ENCODE measurements around the gene MYOZ2.
A peak's percentile ranks its signal among the peaks of the same experiment; 100 is the strongest.

Gene MYOZ2

DNA sequence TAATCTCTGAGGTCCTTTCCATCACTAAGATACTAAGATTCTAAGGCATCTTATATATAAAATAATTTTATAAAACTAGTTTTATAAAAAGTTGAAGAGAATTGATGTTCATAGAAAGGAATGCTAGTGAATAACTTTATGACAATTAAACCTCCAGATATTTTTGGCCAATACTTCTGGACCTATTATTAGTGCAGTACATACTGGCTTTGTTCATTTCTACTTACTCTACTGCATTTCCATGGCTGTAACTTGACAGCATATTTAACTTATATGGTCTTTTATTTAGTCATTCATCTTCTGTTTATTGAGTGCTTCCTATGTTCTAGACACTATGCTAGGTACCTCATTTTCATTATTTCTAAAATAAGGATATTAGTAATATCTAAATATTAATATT, 70.1 kb downstream of the MYOZ2 start:
- no peak for DNase-seq

DNA sequence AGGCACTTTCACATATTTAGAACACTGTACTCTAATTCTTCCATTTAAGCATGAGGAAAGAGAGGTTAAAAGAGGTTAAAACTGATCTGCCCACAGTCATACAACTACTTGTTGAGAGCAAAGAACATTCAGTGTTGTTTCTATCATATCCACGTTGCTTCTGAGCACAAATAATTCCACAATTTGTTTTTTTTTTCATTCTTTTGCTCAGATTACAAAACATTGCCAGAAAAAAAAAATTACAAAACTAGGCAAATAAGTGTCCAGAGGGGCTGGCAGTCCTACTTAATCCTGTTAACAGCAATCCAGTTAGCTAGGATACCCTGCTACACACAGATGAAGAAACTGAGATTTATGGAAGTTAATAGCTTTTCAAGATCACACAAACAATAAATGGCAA, 70.5 kb downstream of the MYOZ2 start:
- no peak for DNase-seq

DNA sequence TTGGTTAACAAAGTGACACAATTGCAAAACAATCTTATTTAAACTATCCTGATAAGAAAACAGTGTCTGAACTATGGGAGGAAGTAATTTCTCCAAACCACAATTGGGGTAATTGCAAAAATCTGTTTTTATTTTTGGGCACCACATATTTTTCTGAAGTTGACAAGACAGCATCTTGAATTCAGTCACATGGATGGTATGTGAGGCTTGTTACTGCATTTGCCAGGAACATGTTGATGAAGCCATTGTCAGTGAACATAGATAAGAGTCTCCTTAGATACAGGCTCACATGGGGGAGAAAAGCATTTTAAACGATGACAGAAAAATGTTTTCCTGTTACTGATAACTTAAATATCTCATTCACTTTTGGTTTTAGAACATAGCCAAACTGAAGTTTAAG, 71.4 kb downstream of the MYOZ2 start:
- DNase-seq: no peak

DNA sequence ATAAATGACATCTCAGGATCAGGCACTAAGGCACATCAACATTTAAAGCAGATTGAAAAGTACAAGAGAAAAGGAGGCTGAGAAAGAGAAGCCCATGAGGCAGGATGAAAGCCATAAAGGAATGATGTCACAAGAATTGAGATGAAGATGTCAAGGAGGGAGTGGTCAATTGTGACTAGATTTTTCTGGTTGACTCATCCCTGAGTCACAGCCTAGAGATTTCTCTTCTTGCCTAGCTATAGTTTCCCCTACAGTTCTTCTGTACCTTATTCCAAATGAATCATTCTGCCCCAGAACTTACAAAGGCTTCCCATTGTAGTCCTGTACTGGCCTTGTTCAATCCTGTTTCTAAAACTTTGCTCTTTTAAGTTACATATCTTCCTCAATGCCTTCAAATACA, 73.4 kb downstream of the MYOZ2 start:
- DNase-seq: peak; percentile 44

DNA sequence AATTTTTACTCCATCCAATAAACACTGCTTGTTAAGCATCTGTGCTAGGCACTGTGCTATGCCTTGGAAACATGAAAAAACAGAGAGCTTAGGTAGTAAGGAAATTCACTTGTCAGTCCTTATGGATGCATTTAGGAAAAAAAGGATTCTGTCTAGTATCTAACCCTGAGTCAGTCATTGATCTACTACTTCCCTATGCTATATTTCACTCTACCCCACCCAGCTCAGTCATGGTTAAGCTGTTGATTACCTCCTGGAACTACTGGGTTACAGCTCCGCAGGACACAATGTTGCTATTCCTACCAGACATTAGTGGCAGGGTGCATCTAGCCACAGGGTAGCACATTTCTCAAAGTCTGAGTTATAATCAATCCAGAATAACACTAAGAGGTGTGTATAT, 74.0 kb downstream of the MYOZ2 start:
- no peak for DNase-seq

DNA sequence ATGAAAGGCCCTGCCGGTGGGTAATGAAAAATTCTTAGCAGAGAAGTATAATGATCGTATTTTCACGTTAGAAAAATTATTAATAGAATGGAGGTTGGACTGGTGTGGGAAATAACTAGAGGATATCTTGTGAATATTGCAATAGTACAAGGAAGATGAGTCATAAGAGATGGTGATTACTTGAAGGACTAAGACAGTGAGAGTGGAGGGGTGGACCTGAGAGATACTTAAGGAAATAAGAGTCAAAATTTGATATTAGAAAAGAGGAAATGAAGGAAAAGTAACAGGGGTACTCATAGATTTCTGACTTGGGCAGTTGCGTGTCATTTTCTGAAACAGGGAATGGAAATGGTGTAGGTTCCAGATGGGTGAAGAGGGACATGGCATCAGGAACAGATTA, 75.1 kb downstream of the MYOZ2 start:
- no peak for DNase-seq

DNA sequence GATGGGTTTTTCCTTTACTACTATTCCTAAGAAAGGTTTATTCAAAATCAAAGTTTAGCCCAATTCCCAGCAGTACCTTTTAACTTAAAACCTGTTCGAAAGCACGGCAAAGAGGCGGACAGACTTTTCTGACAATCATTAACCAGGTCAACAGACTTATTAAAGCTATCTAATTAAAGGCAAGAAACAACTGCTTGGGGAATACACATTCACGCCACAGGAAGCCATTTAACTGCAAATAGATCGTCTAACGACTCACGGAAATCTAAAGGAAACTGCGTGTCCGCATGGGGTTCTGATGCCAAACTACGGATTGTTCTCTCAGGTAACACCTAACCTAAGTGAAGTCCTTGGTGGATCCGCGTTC, 76.2 kb downstream of the MYOZ2 start:
- DNase-seq: no peak

DNA sequence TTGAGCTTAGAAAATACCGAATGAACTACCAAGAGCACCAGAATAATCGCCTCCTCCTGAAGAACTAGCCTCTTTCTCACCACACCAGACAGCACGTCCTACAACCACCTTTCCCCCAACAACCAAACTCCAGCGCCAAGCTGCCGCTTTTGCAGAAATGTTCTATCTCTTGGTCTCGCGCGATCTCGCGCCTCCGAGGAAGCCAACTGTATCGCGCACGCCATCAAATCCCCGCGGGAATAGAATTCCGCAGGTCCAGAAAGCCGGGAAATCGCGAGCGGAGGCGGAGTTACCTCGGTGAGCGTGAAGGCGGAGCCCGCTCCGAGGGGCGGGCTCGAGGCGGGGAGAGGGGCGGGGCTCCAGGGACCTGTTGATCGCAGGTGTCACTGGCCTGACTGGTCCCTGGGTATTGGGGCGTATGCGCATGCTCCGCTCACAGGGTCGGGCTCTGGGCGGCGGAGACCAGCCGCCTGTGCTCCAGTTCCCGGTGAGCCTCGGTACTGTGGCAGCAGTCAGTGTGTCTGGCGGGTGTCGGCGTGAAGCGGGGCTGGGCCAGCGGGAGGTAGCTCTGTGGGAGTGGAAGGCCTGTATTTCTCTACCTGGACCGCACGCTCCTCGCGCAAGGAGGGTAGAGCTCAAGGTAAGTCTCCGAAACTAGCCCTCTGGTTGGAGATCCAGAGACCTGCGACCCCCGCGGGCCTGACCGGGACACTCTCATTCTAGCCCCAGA, 76.8 kb downstream of the MYOZ2 start, which contains the start of gene USP53:
Gene USP53 (plus strand): TSS at position 480 of the 730 bp plus-strand sequence. CDS start 27,047 bp downstream, outside the sequence.
- peak; percentile 97 for DNase-seq

DNA sequence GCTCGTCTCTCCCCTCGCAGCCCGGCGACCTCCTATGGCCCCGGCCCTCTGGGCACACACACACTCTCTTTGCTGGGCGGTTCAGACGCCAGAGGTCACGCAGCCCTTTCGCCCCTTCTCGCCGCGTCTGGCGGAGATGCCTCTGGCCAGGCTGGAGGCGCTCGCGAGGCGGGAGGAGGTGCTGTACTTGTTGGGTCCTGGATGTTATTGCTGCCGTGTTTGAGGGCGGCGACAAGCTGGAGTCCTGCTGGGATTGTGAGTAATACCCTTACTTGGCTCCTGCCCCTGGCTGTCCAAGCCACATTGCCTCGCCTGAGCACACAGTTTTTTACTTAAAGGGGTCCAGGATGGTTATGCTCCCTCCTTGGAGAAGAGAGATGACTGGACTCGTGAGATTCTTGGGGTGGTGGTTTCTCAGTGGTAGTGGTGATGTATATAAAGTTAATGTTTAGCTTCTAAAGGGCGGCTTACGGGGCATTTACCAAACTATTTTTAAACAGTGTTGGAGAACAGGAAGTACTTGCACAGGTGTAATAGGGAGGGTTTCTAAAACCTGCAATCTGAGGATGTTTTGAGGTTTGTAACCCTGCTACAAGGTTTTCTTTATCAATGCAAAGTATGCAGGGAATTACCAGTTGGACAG, 77.5 kb downstream of the MYOZ2 start:
- DNase-seq: peak; percentile 62

DNA sequence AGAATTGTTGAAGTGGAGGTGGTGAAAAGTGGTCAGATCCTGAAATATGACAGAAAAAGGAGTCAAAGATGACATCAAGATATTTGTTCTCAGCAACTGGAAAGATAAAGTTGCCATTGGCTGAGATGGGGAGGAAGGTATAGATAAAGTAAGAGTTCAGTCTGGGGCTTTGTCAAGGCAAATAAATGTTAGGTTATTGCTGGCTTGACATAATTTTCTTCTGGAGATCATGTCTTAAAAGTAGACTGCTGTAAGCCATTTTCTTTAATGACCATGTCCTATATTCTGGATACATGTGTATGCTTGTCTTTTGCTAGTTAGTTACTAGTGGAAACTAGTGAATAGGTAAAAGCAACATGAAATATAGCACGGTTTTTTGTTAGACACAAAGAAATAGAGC, 82.5 kb downstream of the MYOZ2 start:
- no peak for DNase-seq

DNA sequence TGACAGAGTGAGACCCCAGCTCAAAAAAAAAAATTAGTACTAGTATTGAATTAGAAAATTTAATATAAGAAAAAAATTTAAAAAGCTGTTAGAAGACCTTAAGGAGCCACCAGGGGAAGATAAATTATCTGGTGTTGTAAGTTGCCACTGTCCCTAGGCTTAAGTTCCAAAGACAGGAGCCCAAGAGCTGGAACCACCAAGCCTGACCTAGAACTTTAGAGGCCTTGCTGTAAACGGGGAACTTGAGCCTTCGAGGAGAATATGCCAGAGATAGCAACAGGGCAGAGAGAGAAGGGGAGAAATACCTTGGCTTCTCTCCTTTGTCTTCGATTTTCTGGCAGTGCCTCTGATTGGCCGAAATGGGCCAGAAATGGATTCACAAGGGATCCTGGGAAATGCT, 85.8 kb downstream of the MYOZ2 start:
- no peak for DNase-seq

DNA sequence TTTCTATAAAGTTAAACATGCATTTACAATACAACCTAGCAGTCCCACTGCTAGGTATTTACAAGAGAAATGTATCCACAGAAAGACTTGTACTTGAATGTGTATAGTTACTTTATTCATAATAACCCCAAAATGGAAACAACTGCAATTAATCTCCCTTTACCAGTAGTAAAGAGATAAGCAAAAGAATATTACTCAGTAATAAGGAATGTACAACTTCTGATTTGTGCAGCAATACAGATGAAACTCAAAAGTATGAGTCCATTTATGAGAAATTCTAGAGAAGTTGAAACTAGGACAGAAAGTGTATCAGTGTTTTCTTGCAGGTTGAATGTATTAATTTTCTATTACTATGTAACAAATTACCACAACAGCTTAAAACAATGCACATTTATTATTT, 92.1 kb downstream of the MYOZ2 start:
- no peak for DNase-seq

DNA sequence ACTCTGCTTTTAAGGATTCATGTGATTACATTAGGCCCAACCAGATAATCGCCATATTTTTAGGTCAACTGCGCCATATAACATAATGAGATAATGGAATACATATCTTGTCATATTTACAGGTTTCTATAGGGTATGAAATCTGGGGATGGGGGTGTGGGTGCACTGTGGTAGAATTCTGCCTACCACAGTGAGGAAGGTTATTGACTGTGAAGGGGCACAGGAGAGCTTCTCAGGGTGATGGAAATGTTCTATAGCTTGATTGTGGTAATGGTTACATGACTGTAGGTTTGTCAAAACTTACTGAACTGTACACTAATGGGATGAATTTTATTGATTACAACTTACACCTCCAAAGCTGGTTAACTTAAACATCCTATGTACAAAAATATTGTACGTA, 92.8 kb downstream of the MYOZ2 start:
- no peak for DNase-seq

DNA sequence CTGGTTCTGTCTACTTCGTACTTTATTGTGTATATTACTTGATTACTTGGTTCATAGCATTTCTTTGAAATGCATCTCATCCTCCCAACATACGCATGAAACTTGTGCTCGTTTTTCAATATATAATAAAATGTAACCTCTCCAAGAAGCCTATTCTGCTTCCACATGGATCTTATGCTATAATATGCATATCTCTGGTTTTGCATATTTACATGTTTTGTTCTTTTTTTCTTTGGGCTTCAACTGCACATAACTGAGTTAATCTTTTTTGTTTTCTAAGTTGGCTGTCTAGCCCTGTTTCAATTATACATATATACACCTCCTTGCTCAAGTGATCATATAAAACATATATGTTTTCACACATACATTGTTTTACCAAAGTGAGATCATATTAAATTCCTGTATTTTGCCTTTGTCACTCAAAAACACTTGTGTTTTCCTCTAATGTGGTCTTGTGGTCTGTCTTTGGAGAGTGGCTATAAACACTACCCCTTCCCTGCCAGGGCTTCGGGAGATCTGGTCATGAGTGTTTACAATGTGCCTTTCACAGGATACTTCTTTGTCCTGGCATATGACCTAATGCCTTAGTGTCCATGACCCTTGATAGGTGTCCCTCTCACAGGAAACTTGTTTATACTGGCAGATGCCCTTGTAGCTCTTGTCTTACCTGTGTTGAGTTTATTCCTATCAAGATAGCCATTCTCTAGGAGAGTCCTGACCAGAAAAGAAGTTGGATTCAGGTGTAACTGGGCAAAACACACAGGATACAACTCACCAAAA, 94.5 kb downstream of the MYOZ2 start:
- no peak for DNase-seq

DNA sequence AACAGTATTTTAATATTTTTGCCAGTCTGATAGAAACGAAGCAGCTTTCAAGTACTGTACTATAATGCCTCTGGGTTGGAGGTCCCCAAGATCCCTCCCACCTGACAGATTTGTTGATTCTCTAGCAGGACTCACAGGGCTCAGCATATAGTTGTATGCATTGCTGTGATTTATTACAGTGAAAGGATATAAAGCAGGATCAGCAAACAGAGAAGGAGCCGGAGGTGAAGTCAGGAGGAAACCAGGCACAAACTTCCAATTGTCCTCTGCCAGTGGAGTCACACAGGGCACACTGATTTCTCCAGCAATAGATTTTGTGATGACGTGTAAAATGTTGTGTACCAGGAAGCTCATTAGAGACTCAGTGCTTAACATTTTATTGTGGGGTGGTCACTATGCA, 95.9 kb downstream of the MYOZ2 start:
- DNase-seq: no peak

DNA sequence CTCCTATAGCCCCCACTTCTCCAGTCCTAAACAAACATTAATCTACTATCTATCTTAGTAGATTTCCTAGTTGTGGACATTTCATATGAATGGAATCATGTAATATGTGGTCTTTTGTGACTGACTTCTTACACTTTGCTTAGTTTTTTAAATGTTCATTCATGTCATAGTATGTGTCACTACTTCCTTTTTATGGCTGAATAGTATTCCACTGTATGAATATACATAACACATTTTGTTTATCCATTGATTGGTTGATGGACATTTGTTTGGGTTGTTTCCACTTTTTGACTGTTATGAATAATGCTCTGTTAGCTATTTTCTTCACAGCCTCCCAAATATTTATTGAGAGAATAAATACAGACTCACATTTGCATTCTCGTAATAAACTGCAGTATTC, 96.7 kb downstream of the MYOZ2 start:
- DNase-seq: no peak

DNA sequence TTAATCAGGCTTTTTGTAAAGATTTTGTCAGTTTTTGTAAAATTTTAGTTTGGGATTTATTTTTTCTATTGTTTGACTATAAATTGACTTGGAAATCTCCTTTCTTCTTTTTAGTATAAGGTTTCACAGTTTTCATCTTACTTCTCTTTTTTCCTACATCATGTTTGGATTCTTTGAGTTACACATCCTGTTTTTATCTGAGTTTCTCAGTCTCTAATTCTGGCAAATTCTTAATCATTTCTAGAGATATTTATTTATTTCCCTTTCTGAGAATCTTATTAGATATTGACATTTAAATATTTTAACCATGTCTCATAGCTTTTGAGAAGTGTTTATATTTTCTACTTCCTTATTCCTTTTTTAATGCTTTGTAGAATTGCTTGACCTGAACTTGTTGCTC, 97.6 kb downstream of the MYOZ2 start:
- no peak for DNase-seq

DNA sequence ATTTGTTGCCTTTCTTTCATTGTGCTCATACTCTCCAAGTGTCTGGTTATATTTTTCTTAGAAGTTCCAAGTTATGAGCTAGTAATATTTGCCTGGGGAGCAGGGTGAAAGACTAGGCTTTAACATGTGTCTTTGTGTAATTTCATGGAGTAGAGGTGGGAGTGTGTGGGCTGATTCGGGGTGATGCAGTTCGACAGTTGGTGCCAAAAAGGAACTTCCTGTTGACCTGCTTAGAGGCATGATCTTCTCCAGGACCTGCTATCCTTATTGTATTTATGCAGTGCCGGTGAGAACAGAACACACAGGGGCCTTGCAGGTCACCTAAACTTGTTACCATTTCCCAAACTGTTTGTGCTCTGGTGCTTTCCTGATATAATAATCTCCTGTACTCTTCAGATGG, 98.1 kb downstream of the MYOZ2 start:
- no peak for DNase-seq

DNA sequence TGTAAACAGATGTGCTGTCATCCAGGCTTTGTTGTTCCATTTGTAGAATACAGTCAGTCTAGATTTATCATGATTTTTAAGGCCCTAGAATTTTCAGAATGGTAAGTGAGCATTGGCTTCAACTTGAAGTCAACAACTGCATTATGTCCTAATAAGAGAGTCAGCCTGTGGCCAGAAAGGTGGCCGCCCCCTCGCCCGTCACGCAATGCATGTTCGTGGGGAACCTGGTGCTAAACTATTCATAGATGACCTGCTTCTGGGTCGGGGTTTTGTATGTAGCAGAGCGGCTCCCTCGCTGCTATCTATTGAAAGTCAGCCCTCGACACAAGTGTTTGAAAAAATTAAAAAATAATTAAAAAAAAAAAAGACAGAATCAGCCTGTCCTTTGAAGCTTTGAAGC, 101.6 kb downstream of the MYOZ2 start:
- no peak for DNase-seq
